Stomach (tissue), 9 donors: ENCODE results near the gene NXN. TPM values are rescaled to one million over a fixed set of nuclear protein-coding genes. Genes with fewer than 3 reads are reported as not detected.
"Not testable (repeated sequence)": the region's sequence is repeated elsewhere in the genome, so short reads cannot be mapped to it uniquely, and the experiment has no call there.

Experiments
- DNase-seq, 2 donors: peaks; one replicate each; pipeline versions ENCODE4 v3.0.0 to v3.0.0-alpha.2; 2013 to 2019
- H3K27ac ChIP-seq, 5 donors: fragments of 200-600 bp in 4 of 5; sonication (generic) in 4 of 5; one replicate each; pipeline ENCODE4 v1.5.1; 2013 to 2019; ENCODE audit warnings: mild to moderate bottlenecking in 1 of 5, moderate library complexity in 1 of 5
- H3K27me3 ChIP-seq, 3 donors: fragments of 200-600 bp; sonication (generic); one replicate each; pipeline ENCODE4 v1.5.1; 2017 to 2019; ENCODE audit warnings: mixed run types in 1 of 3
- H3K36me3 ChIP-seq, 4 donors: fragments of 200-600 bp; sonication (generic); 1 replicate in 3 of 4; 2 replicates in 1 of 4; pipeline ENCODE4 v1.5.1; 2016 to 2019
- H3K4me1 ChIP-seq, 4 donors: fragments of 200-600 bp; sonication (generic); one replicate each; pipeline ENCODE4 v1.5.1; 2016 to 2019
- H3K4me3 ChIP-seq, 4 donors: fragments of 200-600 bp; sonication (generic) in 3 of 4; one replicate each; pipeline ENCODE4 v1.5.1; 2016 to 2019; ENCODE audit warnings: mild to moderate bottlenecking in 1 of 4
- H3K9me3 ChIP-seq, 4 donors: fragments of 200-600 bp; sonication (generic); one replicate each; pipeline ENCODE4 v1.5.1; 2016 to 2019
- CTCF ChIP-seq, 7 experiments: fragments of 450-650 bp in 4 of 7; fragments of 200-600 bp in 3 of 7; sonication (generic) in 3 of 7; IDR thresholded peaks; one replicate each; pipeline ENCODE4 v1.5.1; 2016 to 2019; ENCODE audit warnings: antibody characterized with exemption in 7 of 7, control low read depth in 2 of 7, mild to moderate bottlenecking in 1 of 7
- EP300 ChIP-seq: sonication (generic); formaldehyde crosslinking; IDR thresholded peaks from one replicate; pipeline ENCODE4 v1.6.1; 2017; ENCODE audit warnings: antibody characterized with exemption
- POLR2A ChIP-seq, 4 donors: fragments of 450-650 bp; IDR thresholded peaks; one replicate each; pipeline ENCODE4 v1.6.1; 2016; ENCODE audit warnings: antibody characterized with exemption in 4 of 4, control low read depth in 2 of 4, mild to moderate bottlenecking in 1 of 4, moderate library complexity in 1 of 4
- POLR2AphosphoS5 ChIP-seq, 3 donors: sonication (generic); formaldehyde crosslinking; IDR thresholded peaks; one replicate each; pipeline ENCODE4 v1.6.1; 2016; ENCODE audit warnings: antibody characterized with exemption in 3 of 3
- WGBS, 5 donors: extraction: QIAGEN DNeasy Blood & Tissue Kit in 3 of 5; methylation state at CpG; one replicate each; pipeline versions ENCODE4 v1.1.5 to v1.1.7; 2013 to 2018; 5-methylcytosine and 5-hydroxymethylcytosine counted together
- intact Hi-C: fragments of 100-400 bp; cut with DNase I; formaldehyde crosslinking; loops from one replicate; pipeline ENCODE4 v1.15.1; 2023; ENCODE audit warnings: low total_unique reads
- polyA plus RNA-seq, 3 donors: library from polyadenylated mRNA; stranded (reverse); fragments of 200-250 nt; gene quantifications; one replicate each; pipeline ENCODE4 v1.2.3, GENCODE V29; 2013
- total RNA-seq, 5 donors: library from RNA; depleted of rRNA; stranded (reverse); fragments of >200 nt; gene quantifications; one replicate each; pipeline versions ENCODE4 v1.1.0 to v1.2.3, GENCODE V29; 2014 to 2016
- donor health status: healthy with polysubstance abuse.
- donor health status: Bipolar disorder and iron deficiency.
- donor health status: healthy.

Gene NXN
- total and polyA plus RNA-seq, 8 donors, result 17.9 to 47.8 (median 25.1) TPM

DNA sequence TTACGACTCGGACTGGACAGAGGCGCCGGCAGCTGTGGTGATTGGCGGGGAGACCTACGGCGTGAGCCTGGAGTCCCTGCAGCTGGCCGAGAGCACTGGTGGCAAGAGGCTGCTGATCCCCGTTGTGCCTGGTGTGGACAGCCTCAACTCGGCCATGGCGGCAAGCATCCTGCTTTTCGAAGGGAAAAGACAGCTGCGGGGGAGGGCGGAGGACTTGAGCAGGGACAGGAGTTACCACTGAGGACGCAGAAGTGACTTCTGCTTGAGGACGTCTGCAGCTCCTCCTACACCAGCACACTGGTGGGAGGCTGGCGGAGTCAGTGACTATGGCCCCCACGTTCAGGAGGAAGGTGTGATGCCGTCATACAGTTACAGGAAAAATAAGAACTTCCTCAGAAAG, 187.7 kb downstream of the NXN start:
- no peak for DNase-seq
- peaks cover 16 to 59% (median 54%) of the 10 kb centered on the region in 4 donors for H3K36me3 ChIP-seq
- peaks cover 17 to 45% (median 37%) of the 10 kb centered on the region in 4 donors for H3K4me1 ChIP-seq
- WGBS, 5 donors, result 81 to 90% (median 88%) methylated on average over 19 of the region's 19 CpGs
- peak overlapping the region in 2 of 5 donors; percentile 24 to 55 for H3K27ac ChIP-seq
- TF ChIP-seq CTCF (IDR thresholded peaks at IDR 0.05) (no peak), POLR2A (IDR thresholded peaks at IDR 0.05) (no peak), POLR2AphosphoS5 (IDR thresholded peaks at IDR 0.05) (no peak), EP300 (no peak)
- H3K27me3 ChIP-seq, result no peaks in the 10 kb centered on the region
- intact Hi-C loops, result no loop called here
- no peak overlapping the region for H3K4me3 ChIP-seq
- H3K9me3 ChIP-seq, result no peaks in the 10 kb centered on the region

DNA sequence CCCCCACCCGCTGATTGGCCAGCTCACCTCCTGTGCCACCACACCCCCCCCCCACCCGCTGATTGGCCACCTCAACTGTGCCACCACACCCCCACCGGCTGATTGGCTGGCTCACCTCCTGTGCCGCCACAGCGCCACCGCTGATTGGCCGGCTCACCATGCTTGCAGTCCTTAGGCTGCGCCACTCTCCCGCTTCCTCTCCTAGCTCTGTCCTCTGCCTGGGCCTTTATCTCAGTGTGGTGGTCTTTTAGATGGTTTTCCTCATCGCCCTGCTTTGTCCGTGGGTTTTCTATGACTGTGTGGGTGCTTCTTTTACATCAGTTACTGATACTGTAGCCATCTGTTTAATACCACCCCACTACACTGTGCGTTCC, 188.7 kb downstream of the NXN start:
- H3K4me3 ChIP-seq, H3K27me3 ChIP-seq, H3K9me3 ChIP-seq, intact Hi-C loops: not testable (repeated sequence)
- Histone ChIP-seq H3K4me1 (peaks cover 18 to 49% (median 39%) of the 10 kb centered on the region in 4 donors), H3K27ac (peak overlapping the region in 1 of 5 donors; percentile 55), H3K36me3 (peaks cover 16 to 58% (median 54%) of the 10 kb centered on the region in 4 donors)
- peak in 1 of 2 donors; percentile 43 for DNase-seq
- WGBS, 5 donors, result 76 to 94% (median 85%) methylated on average over 9 to 10 of the region's 12 CpGs

- H3K27me3 ChIP-seq, H3K4me3 ChIP-seq, H3K9me3 ChIP-seq, intact Hi-C loops: not testable (repeated sequence)
- 66 to 84% (median 83%) methylated on average over 25 to 34 of the region's 38 CpGs for WGBS, 5 donors
- peak in 1 of 2 donors; percentile 76 for DNase-seq
- peaks cover 15 to 49% (median 33%) of the 10 kb centered on the region in 4 donors for H3K4me1 ChIP-seq
- H3K36me3 ChIP-seq, result peaks cover 16 to 58% (median 54%) of the 10 kb centered on the region in 4 donors
- peak overlapping the region in 2 of 5 donors; percentile 27 to 40 for H3K27ac ChIP-seq
These were observed 189.4 kb downstream of the NXN start for GRCh38 chr17:789931-790873.

- Histone ChIP-seq H3K9me3 (no peaks in the 10 kb centered on the region), H3K36me3 (peaks cover 16 to 66% (median 59%) of the 10 kb centered on the region in 4 donors), H3K4me1 (peaks cover 8 to 48% (median 29%) of the 10 kb centered on the region in 4 donors), H3K4me3 (no peak overlapping the region), H3K27ac (peak overlapping the region in 2 of 5 donors; percentile 27 to 40), H3K27me3 (no peaks in the 10 kb centered on the region)
- no peak for DNase-seq
- WGBS, 5 donors, result 83 to 88% (median 84%) methylated on average over 14 of the region's 14 CpGs
- intact Hi-C loops, result no loop called here
- TF ChIP-seq EP300, result no peak
- no peak for TF ChIP-seq CTCF (IDR thresholded peaks at IDR 0.05)
These were observed 190.3 kb downstream of the NXN start for GRCh38 chr17:789160-789840.

- DNase-seq, result no peak
- Histone ChIP-seq H3K27ac (no peak overlapping the region), H3K9me3 (no peaks in the 10 kb centered on the region), H3K27me3 (no peaks in the 10 kb centered on the region), H3K4me3 (no peak overlapping the region), H3K4me1 (peaks cover 15 to 48% (median 32%) of the 10 kb centered on the region in 4 donors), H3K36me3 (peaks cover 16 to 69% (median 62%) of the 10 kb centered on the region in 4 donors)
- TF ChIP-seq EP300 (no peak), POLR2AphosphoS5 (IDR thresholded peaks at IDR 0.05) (no peak), CTCF (IDR thresholded peaks at IDR 0.05) (no peak), POLR2A (IDR thresholded peaks at IDR 0.05) (no peak)
- intact Hi-C loops, result no loop called here
- WGBS, 5 donors, result 72 to 84% (median 76%) methylated on average over 4 of the region's 4 CpGs
These were observed 191.0 kb downstream of the NXN start for GRCh38 chr17:788551-788950.
